ENCODE measurements around the gene ADGRB3. TPM values are rescaled to one million over a fixed set of nuclear protein-coding genes. Genes with fewer than 3 reads are reported as not detected.

The ADGRB3 gene
- total RNA-seq, 1 donor from 2014 or later = 0.92 TPM

GRCh38 chr6:69026715-69027114 is 391.6 kb downstream of the ADGRB3 start:
- Histone ChIP-seq H3K4me3 (ENCODE audit: low read depth, low read length) (no peak overlapping the region), H3K36me3 (ENCODE audit: control insufficient read depth, insufficient read depth, low read length) (no peaks in the 10 kb centered on the region), H3K27me3 (ENCODE audit: control insufficient read depth, insufficient read depth, low read length) (no peaks in the 10 kb centered on the region)
- no peak for DNase-seq (ENCODE audit: low read depth)
- no peak for TF ChIP-seq CTCF (IDR thresholded peaks at IDR 0.05; ENCODE audit: insufficient read depth, low read length, poor library complexity, severe bottlenecking)

- no peaks in the 10 kb centered on the region for H3K36me3 ChIP-seq (ENCODE audit: control insufficient read depth, insufficient read depth, low read length)
- no peaks in the 10 kb centered on the region for H3K27me3 ChIP-seq (ENCODE audit: control insufficient read depth, insufficient read depth, low read length)
- DNase-seq (ENCODE audit: low read depth) = no peak
- TF ChIP-seq CTCF (IDR thresholded peaks at IDR 0.05; ENCODE audit: insufficient read depth, low read length, poor library complexity, severe bottlenecking) = no peak
- no peak overlapping the region for H3K4me3 ChIP-seq (ENCODE audit: low read depth, low read length)
These were observed 392.8 kb downstream of the ADGRB3 start for GRCh38 chr6:69027861-69028260.

GRCh38 chr6:69038841-69039240 is 403.8 kb downstream of the ADGRB3 start:
- DNase-seq (ENCODE audit: low read depth) = no peak
- no peaks in the 10 kb centered on the region for H3K27me3 ChIP-seq (ENCODE audit: control insufficient read depth, insufficient read depth, low read length)
- no peak for TF ChIP-seq CTCF (IDR thresholded peaks at IDR 0.05; ENCODE audit: insufficient read depth, low read length, poor library complexity, severe bottlenecking)
- H3K36me3 ChIP-seq (ENCODE audit: control insufficient read depth, insufficient read depth, low read length) = no peaks in the 10 kb centered on the region
- H3K4me3 ChIP-seq (ENCODE audit: low read depth, low read length) = no peak overlapping the region

GRCh38 chr6:69042297-69042696 is 407.2 kb downstream of the ADGRB3 start:
- no peak for DNase-seq (ENCODE audit: low read depth)
- TF ChIP-seq CTCF (IDR thresholded peaks at IDR 0.05; ENCODE audit: insufficient read depth, low read length, poor library complexity, severe bottlenecking) = no peak
- no peak overlapping the region for H3K4me3 ChIP-seq (ENCODE audit: low read depth, low read length)
- H3K36me3 ChIP-seq (ENCODE audit: control insufficient read depth, insufficient read depth, low read length) = no peaks in the 10 kb centered on the region
- H3K27me3 ChIP-seq (ENCODE audit: control insufficient read depth, insufficient read depth, low read length) = no peaks in the 10 kb centered on the region

- no peak overlapping the region for H3K4me3 ChIP-seq (ENCODE audit: low read depth, low read length)
- no peak for DNase-seq (ENCODE audit: low read depth)
These were observed 409.5 kb downstream of the ADGRB3 start for GRCh38 chr6:69044534-69044933.

More at GRCh38 chr6:69044534-69044933, 409.5 kb downstream of the ADGRB3 start:
- TF ChIP-seq CTCF (IDR thresholded peaks at IDR 0.05; ENCODE audit: insufficient read depth, low read length, poor library complexity, severe bottlenecking) = no peak
- Histone ChIP-seq H3K36me3 (ENCODE audit: control insufficient read depth, insufficient read depth, low read length) (no peaks in the 10 kb centered on the region), H3K27me3 (ENCODE audit: control insufficient read depth, insufficient read depth, low read length) (no peaks in the 10 kb centered on the region)

Data from kidney epithelial cell (primary cell).